Stimulated activated CD8-positive, alpha-beta memory T cell treated with anti-CD3 and anti-CD28 coated beads, Interleukin-4, amount 100 ng/mL, for 4 hours (primary cell): ENCODE measurements around the gene TRAPPC2L.

Experiments
- DNase-seq, 2 donors: peaks; one replicate each; pipeline ENCODE4 v3.0.0-alpha.2; 2020; ENCODE audit warnings: low read depth in 2 of 2, low spot score in 1 of 2

TRAPPC2L gene

DNA sequence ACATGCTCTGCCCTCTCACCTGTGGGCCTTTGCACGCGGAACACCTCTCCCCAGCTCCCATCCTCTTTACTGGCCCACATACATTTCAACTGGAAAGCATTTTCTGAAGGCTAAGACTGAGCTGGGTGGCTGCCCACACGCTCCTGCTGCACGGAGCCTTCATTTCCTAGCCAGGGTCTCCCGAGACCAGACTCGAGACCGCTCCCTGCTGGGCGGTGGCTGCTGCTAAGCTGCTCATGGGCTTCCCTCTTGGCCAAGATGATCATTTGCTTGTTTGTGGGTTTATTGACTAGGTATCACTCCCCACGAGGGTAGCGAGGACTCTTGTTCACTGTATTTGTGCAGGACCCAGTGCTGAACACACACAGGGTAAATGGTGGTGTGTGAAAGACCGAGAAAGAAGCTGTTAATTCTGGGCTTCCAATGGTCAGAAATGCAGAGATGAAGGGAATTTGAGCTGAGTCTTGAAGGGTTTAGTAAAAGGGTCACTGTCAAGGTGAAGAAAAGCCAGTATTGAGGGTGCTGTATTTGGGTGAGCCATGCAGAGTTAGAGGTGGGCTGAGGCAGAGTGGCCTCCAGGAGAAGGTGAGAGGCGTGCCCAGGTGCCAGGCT is 907 bp downstream of the TRAPPC2L start:
- DNase-seq: peak; percentile 38 to 55

DNA sequence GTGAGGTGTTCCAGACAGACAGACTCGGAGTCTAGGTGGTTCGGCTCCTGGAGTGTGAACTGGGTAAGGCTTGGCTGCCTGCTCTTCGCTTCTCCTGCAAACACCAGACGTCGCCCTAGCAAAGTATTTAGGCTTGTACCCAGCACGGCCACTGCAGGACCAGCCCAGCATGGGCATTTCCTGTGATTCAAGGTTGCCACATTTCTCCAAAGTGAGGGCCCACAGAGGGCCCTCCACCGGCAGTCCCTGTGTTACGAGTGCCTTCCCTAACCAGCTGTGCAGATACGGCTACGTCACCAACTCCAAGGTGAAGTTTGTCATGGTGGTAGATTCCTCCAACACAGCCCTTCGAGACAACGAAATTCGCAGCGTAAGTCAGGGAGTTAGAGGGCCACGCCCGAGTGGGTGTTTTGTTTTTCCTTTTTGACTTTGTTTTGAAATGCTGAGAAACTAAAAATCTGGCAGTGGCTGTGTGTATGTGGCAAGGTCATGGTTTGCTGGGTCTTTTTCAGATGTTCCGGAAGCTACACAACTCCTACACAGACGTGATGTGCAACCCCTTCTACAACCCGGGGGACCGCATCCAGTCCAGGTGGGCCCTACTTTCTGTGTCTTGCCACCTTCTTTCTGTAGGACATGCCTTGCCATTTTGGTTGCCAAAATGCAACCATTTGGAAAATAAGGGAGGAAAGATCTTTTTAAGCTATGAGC is 2.6 kb downstream of the TRAPPC2L start:
- DNase-seq: no peak

- no peak for DNase-seq
These were observed 4.4 kb downstream of the TRAPPC2L start for GRCh38 chr16:88861359-88861758.

GRCh38 chr16:88862968-88863367 is 6.0 kb downstream of the TRAPPC2L start:
- DNase-seq: no peak

DNA sequence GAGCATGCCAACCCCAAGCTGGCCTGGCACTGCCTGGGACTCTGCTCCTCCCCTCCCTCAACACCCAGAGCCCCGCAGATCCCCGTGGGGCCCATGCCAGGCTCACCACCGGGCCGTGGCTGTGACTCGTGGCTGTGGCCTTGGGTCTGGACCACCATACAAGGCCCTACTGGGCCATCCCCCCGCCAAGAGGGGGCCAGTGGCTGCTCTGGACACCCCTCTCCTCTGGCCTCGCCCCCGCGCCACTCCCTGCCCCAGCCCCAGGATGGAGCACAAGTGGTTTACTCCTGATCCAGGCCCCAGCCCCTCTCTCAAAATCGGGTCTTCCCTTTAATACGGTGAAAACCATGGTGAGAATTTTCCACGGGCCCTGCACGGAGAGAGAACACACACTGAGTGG is 6.5 kb downstream of the TRAPPC2L start:
- DNase-seq: no peak

DNA sequence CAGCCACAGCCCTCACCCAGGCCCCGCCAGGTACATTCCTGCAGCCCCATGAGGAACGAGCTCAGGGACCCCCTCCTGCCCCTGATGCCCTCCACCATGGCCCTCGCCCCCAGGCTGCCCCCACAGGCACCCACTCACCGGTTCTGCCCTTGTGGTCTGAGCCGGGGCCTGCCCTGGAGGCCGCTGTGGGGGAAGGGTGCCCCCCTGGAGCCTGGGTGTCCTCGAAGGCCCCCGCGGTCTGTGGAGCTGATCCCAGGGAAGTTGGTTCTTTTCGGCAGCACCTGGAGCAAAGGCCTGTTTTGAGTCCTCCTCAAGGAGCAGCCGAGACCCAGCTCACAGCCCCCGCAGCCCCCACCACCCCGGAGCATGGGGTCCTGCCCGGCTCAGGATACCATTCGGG is 7.2 kb downstream of the TRAPPC2L start:
- DNase-seq: no peak

DNA sequence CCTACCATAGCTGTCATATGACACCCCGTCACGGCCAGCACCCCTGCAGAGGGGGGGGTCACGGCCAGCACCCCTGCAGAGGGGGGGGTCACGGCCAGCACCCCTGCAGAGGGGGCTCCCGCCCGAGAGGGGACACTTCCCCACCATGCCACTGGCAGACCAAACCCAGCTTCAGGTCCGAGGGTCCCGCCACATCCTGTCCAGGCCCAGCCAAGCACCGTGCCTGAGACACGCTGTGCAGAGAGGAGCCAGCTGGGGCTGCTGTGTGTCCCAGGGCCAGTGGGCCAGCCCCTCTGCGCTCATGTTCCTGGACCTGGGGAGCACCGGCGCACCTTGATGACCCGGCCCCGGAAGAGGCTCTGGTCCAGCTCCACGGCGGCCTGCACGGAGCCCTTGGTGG is 7.6 kb downstream of the TRAPPC2L start:
- no peak for DNase-seq

DNA sequence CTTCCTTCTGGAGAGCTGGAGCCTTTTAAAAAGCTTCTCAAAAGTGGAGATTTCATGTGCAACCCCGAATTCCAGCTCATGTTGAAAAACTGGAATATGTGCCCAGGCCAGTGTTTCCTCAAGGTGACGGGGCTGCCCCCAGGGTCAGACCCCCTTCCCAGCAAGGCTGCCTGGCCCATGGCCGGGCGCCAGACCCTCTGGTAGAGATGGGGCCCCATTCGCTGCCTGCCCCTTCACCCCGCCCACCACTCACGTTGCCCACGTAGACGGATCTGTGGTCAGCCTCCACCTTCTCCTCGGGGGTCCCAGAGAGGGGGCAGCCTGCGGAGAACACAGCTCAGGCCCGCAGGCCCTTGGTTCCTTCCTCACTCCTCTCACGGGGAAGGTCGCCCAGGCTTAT is 8.4 kb downstream of the TRAPPC2L start:
- DNase-seq: no peak

GRCh38 chr16:88865742-88866141 is 8.8 kb downstream of the TRAPPC2L start:
- DNase-seq: no peak

DNA sequence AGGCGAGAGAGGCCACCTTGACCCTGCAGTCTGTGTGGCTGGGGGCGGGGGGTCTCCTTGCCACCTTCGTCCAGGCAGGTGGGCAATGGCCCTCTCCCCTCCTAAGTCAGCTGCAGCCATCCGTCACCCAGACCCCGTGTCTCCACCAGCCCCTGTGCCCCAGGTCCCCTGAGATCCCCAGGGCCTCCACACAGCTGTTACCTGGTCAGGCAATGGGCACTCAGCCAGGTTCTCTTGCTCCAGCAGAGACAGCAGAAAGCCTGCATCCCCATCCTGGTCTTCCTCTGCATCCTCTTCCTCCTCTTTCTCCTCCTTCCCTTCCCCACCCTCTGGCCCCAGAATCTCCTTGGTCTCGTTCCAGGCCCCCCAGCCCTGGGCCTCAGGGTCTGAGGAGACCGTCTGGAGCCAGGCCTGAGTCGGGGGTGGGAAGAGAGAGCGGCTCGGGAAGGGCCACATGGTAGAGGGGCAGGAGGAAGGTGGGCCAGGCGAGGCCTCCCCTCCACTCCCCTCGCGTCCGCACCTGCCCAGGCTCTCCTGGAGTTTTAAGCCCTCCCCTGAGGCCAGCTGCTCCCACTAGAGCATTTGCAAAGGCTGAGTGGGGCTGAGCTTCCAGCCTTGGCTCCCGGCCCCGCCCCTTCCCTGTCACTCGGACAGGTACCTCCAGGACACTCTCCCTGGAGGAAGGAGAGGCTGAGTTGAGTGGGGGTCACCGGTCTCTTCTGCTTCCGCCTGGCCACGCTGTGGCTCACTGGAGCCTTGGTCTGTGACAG is 9.4 kb downstream of the TRAPPC2L start, which contains the start of gene PABPN1L:
PABPN1L (minus strand) TSS at position 510 of the 770 bp plus-strand sequence; CDS start at position 456, 54 bp downstream.
- no peak for DNase-seq

GRCh38 chr16:88867581-88868246 is 10.8 kb downstream of the TRAPPC2L start:
- no peak for DNase-seq

DNA sequence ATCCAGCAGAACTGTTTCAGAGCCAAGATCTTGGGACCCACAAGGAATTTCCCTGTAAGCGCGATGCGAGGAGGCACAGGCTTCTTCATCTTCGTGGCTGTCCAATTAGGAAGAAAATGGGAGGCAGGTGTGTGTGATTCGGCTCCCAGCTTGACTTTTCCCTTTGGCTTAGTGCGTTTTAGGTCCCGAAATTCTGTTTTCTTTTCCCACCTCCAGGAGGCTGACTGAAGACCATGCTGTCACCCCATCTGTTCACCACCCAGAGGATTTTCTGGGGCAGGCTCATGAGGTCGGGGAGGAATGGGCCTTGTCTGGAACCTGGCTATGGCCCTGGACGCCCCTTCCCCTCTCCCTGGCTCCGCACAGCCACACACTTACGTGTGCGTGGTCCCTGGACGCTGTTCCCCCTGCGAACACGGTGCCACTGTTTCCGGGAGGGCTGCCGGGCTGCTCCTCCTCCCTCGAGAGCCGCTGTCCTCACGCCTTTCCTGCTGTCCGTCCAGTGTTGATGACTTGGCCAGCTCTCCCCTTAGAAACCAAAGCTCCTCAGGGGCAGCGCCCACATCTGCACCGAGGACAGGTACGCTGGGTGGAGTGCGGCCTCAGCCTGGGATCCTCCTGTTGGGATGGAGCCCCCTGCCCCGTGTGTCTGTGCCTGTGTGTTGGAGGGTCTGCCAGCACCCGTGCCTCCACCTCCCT is 12.2 kb downstream of the TRAPPC2L start:
- DNase-seq: no peak

DNA sequence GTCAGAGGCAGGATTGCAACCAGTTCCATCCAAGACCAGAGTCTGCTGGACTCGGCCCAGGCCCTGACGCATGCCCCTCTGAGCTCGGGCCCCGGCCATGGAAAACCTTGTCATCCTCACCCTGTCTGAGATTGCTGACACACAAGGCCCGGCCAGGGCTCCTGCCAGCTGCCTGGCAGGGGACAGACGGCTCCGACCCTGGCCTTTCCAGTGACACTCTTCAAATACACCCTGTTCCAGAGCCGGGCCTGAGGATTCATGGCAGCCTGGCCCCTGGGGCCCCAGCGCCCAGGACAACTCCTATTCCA is 12.7 kb downstream of the TRAPPC2L start:
- DNase-seq: no peak

DNA sequence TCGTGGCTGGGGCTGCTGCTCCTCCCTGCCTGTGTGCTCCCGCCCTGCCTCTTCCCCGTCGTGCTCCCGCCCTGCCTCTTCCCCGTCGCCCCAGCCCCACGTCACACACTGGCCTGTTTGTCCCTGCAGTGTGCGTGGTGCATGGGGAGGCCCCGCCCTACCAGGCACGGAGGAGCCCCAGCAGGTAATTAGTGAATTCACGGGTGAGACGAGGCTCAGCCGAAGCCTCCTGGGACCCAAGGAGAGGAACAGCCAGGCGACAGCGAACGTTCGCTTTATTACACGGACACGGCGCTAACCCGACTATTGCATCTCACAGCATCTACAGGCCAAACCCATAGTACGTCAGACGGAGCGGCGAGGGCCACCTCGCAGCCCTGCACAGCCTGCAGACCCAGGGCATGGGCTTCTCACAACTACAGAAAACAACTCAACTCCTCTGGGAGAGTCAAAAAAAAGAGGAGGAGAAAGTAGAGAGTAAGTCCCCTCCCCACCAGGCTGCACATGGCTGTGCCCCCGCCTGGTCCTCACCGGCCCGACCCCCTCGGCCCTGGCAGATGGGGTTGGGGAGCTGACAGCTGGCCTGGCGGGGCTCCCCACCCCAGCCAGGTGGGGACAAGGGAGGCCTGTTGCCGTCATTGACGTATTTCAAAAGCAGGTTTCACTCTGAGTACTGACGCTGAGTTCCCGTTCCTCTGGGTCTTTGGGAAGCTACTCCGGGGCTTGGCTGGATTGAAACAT is 13.9 kb downstream of the TRAPPC2L start:
- no peak for DNase-seq

DNA sequence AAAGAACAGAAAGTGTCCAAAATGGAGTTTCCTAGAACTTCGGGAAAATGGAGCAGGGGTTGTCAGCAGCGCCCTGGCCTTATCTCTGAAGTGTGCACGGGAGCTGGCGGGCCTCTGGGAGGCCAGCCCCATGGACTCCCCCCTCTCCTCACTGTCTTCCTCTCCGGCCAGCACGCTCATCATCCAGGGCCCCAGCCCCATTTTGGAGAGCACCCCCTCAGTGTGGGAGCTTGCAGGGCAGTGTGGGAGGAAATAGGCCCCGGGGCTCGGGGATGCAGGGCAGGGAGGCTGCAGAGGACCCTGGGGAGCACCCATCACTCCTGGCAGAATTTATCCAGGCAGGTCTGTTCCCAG is 14.4 kb downstream of the TRAPPC2L start:
- no peak for DNase-seq

- DNase-seq: no peak
These were observed 14.9 kb downstream of the TRAPPC2L start for GRCh38 chr16:88871730-88872416.

DNA sequence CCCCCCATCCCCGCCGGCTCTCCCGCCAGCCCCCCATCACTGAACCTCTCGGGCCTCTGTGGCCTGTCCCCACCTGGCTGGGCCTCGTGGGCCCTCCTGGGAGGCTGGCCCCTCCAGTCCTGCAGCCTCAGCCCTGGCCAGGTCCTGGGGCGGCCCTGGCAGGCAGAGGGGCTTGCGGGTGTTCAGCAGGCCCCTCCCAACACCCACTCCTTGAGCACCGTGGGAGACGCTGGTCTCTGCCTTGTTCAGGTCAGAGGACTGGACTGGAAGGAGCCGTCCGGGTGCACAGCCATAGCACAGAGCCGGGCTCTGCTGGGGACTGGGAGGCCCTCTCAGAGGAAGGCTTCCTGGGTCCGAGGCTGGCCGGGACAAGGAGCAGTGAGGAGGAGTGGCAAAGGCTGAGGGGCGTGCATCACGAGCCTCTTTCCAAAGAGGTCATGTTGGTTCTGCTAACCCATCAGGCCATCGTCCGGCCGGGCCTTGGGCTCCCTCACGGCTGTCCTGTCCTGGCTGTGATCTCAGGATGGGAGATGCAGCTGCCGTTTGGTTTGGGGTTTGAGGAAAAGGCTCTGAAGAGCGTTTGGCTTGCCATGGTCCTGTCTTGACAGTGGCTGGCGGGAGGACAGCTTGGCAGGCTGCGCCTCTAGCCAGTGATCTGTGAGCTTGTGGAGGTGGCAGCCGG is 15.9 kb downstream of the TRAPPC2L start:
- no peak for DNase-seq

- no peak for DNase-seq
These were observed 18.1 kb downstream of the TRAPPC2L start for GRCh38 chr16:88874938-88875599.

DNA sequence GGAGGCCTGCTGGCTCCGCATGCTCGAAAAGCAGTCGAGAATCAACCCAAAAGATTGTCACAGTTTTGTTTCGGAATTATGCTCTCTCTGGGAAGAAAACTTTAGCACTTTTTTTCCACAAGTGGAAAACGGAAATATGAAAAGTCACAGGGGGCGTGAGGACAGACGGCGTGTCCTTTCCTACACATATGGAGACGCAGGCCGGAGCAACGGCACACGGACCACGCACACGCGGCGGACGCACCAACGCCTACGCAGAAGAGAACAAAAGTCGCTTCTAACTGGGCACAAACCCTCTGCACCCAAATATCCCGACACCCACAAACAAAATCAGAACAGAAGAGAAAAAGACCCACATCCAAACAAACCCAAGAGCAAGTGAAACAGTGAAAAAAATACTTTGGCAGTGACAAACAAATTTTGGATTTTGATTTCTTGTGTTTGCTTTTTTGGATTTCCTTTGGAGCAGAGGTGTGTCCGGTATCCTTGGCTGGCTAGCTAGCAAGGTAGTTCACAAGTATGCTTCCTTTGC is 18.8 kb downstream of the TRAPPC2L start:
- no peak for DNase-seq
